GM21381 (cell line): ENCODE results near the gene SH3GL3.

ENCODE experiments used
- ATAC-seq: cut with Tn5 transposase; IDR thresholded peaks from one replicate; pipeline ENCODE4 v1.9.1; 2021; ENCODE audit warnings: mild to moderate bottlenecking, moderate library complexity; ENCODE audit not compliant: unreplicated experiment

The SH3GL3 gene

DNA sequence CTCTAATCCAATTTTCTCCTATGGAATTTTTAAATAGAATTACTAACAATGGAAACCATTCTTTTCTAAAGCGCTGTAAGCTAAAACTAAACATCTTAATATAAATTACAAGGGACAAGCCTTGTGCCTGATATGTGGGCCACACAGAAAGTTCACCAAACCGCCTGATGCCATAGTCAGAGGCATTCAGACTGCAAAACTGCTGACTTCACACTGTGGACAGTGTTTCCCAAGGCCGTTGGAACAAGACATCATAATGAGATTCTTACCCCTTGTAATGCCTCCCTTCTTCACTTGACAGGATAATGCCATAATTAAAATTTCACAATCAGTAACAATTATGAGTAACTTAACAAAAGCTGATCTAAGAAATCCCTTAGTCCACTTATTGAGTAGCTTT lies 14.9 kb downstream of the SH3GL3 start:
- no peak for ATAC-seq

GRCh38 chr15:83462953-83463433 lies 15.9 kb downstream of the SH3GL3 start:
- no peak for ATAC-seq

GRCh38 chr15:83470887-83471286 lies 23.7 kb downstream of the SH3GL3 start:
- no peak for ATAC-seq

GRCh38 chr15:83471307-83471866 lies 24.2 kb downstream of the SH3GL3 start:
- ATAC-seq: no peak

DNA sequence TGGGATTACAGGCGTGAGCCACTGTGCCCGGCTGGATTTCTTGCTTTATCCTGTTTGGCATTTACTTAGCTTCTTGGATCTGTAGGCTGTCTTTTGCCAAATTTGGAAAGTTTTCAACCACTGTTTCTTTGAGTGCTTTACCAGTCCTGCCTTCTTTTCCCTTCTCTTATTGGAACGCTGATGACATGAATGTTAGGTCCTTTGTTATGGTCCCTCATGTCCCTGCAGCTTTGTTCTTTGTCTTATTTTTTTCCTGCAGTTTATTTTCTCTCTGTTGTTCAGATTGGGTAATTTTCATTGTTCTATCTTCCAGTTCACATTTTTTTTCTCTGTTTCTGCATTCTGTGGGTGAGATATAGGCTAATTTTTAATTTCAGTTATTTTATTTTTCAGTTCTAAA lies 25.0 kb downstream of the SH3GL3 start:
- ATAC-seq: no peak

GRCh38 chr15:83472797-83473196 lies 25.7 kb downstream of the SH3GL3 start:
- ATAC-seq: no peak

GRCh38 chr15:83474578-83474977 lies 27.4 kb downstream of the SH3GL3 start:
- ATAC-seq: no peak

DNA sequence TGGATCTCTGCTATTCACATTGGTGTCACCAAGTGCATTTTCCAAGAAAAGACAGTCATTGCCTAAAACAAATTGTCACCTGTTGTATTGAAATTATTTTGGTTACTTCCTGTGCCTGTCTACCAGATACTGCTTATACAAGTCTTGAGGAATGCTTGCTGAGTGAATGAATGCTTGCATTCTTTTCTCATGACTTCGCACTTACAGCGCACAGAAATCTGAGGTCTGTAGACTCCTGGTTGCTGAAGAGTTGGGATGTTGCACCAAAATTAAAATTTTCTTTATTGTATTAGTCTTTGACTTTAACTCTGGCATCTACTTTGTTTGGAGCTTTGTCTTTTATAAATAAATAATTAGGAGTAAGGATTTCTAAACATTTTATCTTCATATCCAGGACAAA lies 28.4 kb downstream of the SH3GL3 start:
- ATAC-seq: no peak

GRCh38 chr15:83476066-83476465 lies 28.9 kb downstream of the SH3GL3 start:
- ATAC-seq: no peak

DNA sequence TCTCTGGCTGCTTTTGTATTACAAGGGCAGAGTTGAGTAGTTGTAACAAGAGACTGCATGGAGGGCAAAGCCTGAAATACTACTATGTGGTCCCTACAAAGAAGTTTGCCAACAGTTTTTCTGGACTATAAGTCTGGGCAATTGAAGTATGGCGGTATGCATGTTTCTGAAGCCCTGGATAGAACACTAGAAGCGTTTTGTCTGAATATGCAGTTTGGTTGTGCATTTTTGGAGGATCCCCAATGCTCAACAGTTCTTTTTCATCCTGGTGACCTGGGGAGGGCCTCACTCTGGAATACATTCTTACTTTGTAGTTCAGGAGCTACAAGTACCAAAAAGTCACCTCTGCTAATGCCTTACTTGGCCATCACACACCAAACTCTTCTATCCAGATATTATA lies 29.6 kb downstream of the SH3GL3 start:
- ATAC-seq: no peak

DNA sequence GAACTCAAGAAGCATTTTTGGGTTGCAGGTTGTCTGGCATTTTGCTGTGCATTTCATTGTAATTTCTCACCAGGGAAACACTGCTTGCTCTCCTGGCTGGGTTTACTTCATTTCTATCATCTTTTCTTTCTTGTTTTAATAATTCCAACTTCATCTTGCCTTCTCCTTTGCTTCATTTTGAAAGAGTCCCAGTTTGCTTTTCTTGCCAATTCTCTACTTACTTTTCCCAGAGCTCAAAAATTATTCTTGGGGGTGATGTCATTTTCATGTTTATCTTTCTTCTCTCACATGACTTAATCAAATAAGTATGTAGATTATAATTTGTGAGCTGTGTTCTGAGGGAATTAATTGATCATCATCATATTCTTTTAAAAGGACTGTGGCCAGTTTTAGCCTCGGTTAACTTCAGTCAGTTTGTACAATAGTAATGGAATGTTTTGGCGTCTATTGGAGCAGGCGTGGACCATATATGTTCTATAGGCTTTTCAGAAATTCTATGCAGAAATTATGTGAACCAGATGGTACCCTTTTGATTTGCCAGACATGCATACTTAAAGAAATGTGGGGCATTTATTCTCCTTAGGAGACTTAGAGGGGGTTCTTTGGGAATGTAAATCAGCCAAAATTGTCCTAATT lies 30.1 kb downstream of the SH3GL3 start:
- ATAC-seq: no peak

DNA sequence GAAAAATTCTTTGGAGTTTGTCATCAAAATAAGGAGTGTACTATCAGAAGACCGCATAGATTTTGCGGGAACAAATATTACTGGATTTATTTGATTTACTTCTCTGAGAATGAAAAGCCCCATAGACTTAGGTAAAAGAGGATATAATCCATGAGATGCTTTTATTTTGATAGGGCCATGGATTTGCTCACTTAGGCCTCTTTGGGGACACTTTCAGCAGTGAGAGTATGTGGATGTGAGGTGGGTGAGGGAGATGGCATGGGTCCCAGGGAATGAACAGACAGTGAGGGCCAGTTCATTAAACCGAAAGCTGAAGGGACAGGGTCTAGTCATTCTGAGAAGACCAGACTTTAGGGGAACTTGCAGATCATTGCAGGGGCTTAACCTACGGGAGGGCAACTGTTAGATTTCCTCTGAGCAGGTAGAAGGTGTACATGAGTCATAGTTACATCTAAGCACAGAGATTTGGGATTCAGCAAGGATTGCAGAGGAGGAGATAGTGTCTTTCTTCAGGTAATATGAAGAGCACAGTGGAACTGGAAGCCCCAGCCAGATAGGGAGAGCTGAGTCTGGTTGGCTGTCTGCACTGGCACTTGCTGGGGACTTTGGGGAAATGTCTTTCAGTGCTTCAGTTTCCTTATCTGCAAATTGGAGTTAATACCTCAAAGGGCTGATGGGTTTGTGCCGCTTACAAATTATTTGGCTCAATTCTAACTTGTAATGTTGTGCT lies 30.8 kb downstream of the SH3GL3 start:
- no peak for ATAC-seq

DNA sequence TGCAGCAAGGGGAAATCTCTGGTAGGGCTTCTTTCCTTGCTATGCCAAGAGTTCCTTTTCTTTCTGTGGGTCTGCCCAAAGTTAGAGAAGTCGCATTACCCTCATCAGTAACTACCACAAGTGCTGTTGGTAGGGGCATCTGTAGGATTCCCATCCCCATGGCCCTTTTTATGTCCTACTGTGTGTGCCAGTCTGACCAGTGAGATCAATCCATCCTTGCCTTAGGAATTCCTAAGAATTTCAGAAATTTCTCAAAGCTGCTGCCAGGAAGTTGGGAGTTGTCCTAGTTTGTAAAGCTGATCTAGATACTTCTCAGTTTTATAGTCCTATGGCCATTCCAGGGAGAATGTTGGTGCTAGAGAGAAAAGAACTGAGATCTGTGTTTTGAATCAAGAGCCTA lies 36.5 kb downstream of the SH3GL3 start:
- no peak for ATAC-seq

DNA sequence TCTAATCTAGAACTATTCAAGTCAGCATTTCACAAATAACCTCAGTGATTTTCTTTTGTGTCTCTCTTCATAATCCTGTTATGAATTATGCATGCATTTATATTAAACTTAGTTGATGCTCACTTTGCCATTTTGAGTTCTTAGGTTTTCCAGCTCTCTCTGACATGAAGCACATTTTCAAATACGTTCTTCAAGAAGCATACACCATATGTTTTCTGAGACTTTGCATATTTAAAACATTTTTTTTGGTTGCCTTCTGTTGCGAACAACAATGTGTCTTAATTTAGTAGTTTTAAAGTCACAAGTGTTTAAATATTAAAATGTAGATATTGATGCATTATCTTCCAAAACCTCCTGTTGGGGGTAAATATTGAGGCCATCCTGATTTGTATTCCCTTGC lies 37.5 kb downstream of the SH3GL3 start:
- no peak for ATAC-seq

DNA sequence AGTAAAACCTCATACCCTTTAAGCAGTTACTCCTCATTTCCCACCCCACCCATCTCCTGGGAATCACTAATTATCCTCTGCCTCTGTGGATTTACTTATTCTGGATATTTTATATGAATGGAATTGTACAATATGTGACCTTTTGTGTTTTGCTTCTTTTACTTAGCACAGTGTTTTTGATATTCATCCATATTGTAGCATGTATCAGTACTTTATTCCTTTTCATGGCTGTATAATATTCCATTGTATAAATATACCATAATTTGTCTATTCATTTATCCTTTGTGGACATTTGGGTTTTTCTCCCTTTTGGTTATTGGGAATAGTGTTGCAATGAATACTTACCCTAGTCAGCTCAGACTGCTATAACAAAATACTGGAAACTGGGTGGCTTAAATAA lies 39.2 kb downstream of the SH3GL3 start:
- ATAC-seq: no peak

DNA sequence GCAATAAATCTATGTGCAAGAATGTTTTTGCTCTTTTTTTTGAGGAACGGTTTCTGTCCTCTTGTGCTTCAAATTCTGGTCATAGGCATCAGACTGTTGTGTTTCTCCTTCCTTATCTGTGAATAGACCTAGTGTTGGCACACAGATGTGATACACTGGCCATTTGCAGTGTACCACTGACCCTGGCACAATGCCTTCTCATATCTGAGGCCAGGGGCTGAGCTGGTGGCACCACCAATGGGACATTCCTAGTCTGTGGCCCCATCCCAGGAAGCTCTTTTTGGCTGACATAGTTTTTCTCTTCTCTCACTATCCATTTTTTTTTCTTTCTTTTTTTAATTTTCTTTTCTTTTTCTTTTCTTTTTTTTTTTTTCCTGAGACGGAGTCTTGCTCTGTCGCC lies 40.4 kb downstream of the SH3GL3 start:
- no peak for ATAC-seq

- no peak for ATAC-seq
Measured at GRCh38 chr15:83489690-83490089, 42.5 kb downstream of the SH3GL3 start.

- no peak for ATAC-seq
Measured at GRCh38 chr15:83491486-83491885, 44.3 kb downstream of the SH3GL3 start.

GRCh38 chr15:83496766-83497165 lies 49.6 kb downstream of the SH3GL3 start:
- no peak for ATAC-seq

- ATAC-seq: no peak
Measured at GRCh38 chr15:83498374-83498773, 51.2 kb downstream of the SH3GL3 start.

DNA sequence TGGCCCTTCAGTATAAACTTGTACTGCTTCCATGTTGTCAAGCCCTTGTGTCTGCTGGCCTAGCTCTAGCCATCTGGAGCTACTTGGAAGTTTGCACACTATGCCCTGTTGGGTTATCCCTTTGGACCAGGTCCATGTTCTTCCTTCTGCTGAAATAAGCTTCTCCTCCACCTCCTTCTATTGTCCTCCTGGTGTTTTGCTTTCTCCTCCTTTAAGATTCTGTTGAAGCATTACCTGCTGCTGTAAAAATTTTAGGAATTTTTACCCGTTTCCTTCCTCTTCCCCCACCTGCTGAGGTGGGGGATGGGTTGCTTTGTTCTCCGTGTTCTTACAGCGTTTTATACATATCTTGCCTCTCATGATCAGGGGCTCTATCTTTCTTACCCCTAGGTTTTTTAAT lies 51.7 kb downstream of the SH3GL3 start:
- ATAC-seq: no peak

DNA sequence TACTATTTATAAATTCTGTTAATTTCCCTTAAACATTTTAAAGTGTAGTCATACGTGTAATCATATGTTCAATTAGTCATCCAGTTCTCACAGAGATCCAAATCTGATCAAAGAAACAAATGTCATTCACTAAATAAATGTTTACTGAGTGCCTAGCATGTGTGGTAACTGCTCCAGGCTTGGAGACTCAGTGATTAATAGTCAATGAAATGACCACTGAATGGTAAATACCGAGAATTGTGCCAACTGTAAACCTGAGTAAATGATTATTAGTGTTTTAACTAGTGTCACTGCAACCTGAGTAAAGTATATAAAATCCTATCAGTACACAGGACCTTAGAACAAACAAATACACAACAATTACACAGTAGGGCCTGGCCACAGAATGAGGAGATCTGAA lies 52.3 kb downstream of the SH3GL3 start:
- ATAC-seq: no peak
